HEK293 (cell line): ENCODE results near the gene SMIM44.

Experiments used
- CTCF ChIA-PET: fragments of 350-600 bp; formaldehyde crosslinking; extraction: SDS; loops from one replicate; lab custom pipeline; 2021; ENCODE audit warnings: antibody characterized with exemption; lab: Yijun Ruan, JAX
- POLR2A ChIA-PET: fragments of 300-600 bp; formaldehyde crosslinking; extraction: SDS; loops from one replicate; lab custom pipeline; 2020; ENCODE audit warnings: antibody characterized with exemption, inconsistent platforms; lab: Yijun Ruan, JAX
- H3K27ac ChIP-seq: fragments of 200-500 bp; sonication (Bioruptor generic); 2 replicates; pipeline ENCODE4 v1.5.1; 2014; ENCODE audit warnings: low read depth, low read length, control low read depth, inconsistent platforms; ENCODE audit errors: extremely low read depth
- H3K36me3 ChIP-seq, 2 experiments: fragments of 200-500 bp in 1 of 2; sonication (Bioruptor generic) in 1 of 2; 1 replicate in 1 of 2; 2 replicates in 1 of 2; pipeline ENCODE4 v1.5.1; 2014 to 2017; ENCODE audit warnings: inconsistent platforms in 2 of 2, low read length in 2 of 2; ENCODE audit not compliant: control insufficient read depth in 2 of 2, insufficient read depth in 1 of 2
- H3K4me1 ChIP-seq: fragments of 200-500 bp; sonication (Bioruptor generic); 2 replicates; pipeline ENCODE4 v1.5.1; 2014; ENCODE audit warnings: mild to moderate bottlenecking, low read length, inconsistent platforms; ENCODE audit not compliant: control insufficient read depth, insufficient read depth
- H3K4me3 ChIP-seq: 2 replicates; pipeline ENCODE4 v1.5.1; 2011; ENCODE audit warnings: low read depth, mild to moderate bottlenecking, control low read depth, low read length, moderate library complexity
- H3K9me3 ChIP-seq: fragments of 200-500 bp; sonication (Bioruptor generic); 2 replicates; pipeline ENCODE4 v1.5.1; 2014; ENCODE audit warnings: low read depth, low read length, inconsistent platforms; ENCODE audit not compliant: control insufficient read depth, insufficient read depth
- GLIS2 ChIP-seq: fragments of 450-650 bp; formaldehyde crosslinking; IDR thresholded peaks from 2 replicates; pipeline ENCODE4 v1.5.1; 2016; ENCODE audit warnings: missing biosample characterization, missing genetic modification characterization
- HOXD13 ChIP-seq: sonication (generic); formaldehyde crosslinking; IDR thresholded peaks from 2 replicates; pipeline ENCODE4 v1.8.0; 2022; ENCODE audit warnings: missing genetic modification reagents, borderline replicate concordance
- KLF1 ChIP-seq: fragments of 450-650 bp; formaldehyde crosslinking; IDR thresholded peaks from 2 replicates; pipeline ENCODE4 v1.5.1; 2016; ENCODE audit warnings: missing biosample characterization, missing genetic modification characterization
- MYNN ChIP-seq: fragments of 450-650 bp; formaldehyde crosslinking; IDR thresholded peaks from 2 replicates; pipeline ENCODE4 v1.5.1; 2016; ENCODE audit warnings: missing biosample characterization, missing genetic modification characterization, borderline replicate concordance
- OSR2 ChIP-seq: fragments of 450-650 bp; formaldehyde crosslinking; IDR thresholded peaks from 2 replicates; pipeline ENCODE4 v1.5.1; 2016; ENCODE audit warnings: missing biosample characterization, missing genetic modification characterization
- OVOL3 ChIP-seq: fragments of 450-650 bp; formaldehyde crosslinking; IDR thresholded peaks from 2 replicates; pipeline ENCODE4 v1.5.1; 2016; ENCODE audit warnings: missing biosample characterization, missing genetic modification characterization
- ZEB2 ChIP-seq: fragments of 450-650 bp; formaldehyde crosslinking; IDR thresholded peaks from 2 replicates; pipeline ENCODE4 v1.5.1; 2016; ENCODE audit warnings: missing biosample characterization, missing genetic modification characterization
- ZNF146 ChIP-seq: fragments of 450-650 bp; formaldehyde crosslinking; IDR thresholded peaks from 2 replicates; pipeline ENCODE4 v1.5.1; 2016; ENCODE audit warnings: missing biosample characterization, missing genetic modification characterization
- ZNF202 ChIP-seq: fragments of 450-650 bp; formaldehyde crosslinking; IDR thresholded peaks from 2 replicates; pipeline ENCODE4 v1.5.1; 2016; ENCODE audit warnings: missing biosample characterization, missing genetic modification characterization, borderline replicate concordance
- ZNF510 ChIP-seq: fragments of 450-650 bp; formaldehyde crosslinking; IDR thresholded peaks from 2 replicates; pipeline ENCODE4 v1.5.1; 2018; ENCODE audit warnings: mild to moderate bottlenecking, missing genetic modification characterization, missing biosample characterization; ENCODE audit not compliant: insufficient replicate concordance
- ZNF571 ChIP-seq: fragments of 450-650 bp; formaldehyde crosslinking; IDR thresholded peaks from 2 replicates; pipeline ENCODE4 v1.5.0; 2017; ENCODE audit warnings: missing biosample characterization, missing genetic modification characterization
- ZNF600 ChIP-seq: fragments of 450-650 bp; formaldehyde crosslinking; IDR thresholded peaks from 2 replicates; pipeline ENCODE4 v1.5.1; 2016; ENCODE audit warnings: missing biosample characterization, missing genetic modification characterization
- ZNF837 ChIP-seq: fragments of 450-650 bp; formaldehyde crosslinking; IDR thresholded peaks from 2 replicates; pipeline ENCODE4 v1.5.1; 2016; ENCODE audit warnings: missing biosample characterization, missing genetic modification characterization
- TF ChIP-seq, protein P1 (sequence below): fragments of 450-650 bp; formaldehyde crosslinking; IDR thresholded peaks from 2 replicates; pipeline ENCODE4 v1.5.1; 2016; ENCODE audit warnings: missing biosample characterization, missing genetic modification characterization
- TF ChIP-seq, protein P2 (sequence below): IDR thresholded peaks from 2 replicates; pipeline ENCODE4 v1.6.1; 2011; ENCODE audit warnings: mild to moderate bottlenecking, low read depth, low read length, borderline replicate concordance
- TF ChIP-seq, protein P3 (sequence below): fragments of 450-650 bp; formaldehyde crosslinking; IDR thresholded peaks from 2 replicates; pipeline ENCODE4 v1.5.1; 2016; ENCODE audit warnings: missing biosample characterization, missing genetic modification characterization, low read depth
- TF ChIP-seq, protein P4 (sequence below): fragments of 450-650 bp; formaldehyde crosslinking; IDR thresholded peaks from 2 replicates; pipeline ENCODE4 v1.5.1; 2016; ENCODE audit warnings: missing biosample characterization, missing genetic modification characterization

SMIM44 gene

DNA sequence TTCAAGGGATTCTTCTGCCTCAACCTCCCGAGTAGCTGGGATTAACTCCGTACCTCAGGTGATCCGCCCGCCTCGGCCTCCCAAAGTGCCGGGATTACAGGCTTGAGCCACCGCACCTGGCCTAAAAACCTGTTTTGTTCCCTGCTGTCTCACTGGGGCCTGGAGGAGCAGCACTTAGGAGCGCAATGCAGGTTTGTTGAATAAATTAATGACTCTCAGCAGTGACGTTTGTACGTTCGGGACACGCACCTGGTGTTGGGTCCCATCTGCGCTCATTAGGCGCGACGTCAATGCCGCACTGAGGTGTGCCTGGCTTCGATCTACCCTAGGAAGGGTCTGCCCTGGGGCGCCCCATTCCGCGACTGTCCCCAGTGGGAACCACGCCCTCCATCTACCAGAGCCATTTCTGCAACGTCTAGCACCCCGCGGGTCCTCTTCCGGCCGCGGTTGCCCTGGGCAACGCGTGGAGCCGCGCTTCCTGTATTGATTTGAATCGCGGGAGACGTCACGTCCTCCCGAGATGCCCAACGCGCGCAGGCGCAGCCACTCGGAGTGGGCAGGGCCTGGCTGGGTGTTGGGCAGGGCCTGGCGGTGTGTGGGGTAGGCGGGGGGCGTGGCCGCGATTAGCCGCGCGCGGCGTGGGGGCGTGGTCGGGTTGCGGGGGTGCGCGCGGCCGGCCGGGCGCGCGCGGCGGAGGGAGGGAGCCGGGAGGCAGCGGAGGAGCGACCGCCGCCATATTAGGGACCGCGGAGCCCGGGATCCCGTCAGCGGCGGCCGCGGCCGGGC is 22.6 kb upstream of the SMIM44 start, which contains the start of gene FZR1 (continued):
- TF ChIP-seq, protein P1, sequence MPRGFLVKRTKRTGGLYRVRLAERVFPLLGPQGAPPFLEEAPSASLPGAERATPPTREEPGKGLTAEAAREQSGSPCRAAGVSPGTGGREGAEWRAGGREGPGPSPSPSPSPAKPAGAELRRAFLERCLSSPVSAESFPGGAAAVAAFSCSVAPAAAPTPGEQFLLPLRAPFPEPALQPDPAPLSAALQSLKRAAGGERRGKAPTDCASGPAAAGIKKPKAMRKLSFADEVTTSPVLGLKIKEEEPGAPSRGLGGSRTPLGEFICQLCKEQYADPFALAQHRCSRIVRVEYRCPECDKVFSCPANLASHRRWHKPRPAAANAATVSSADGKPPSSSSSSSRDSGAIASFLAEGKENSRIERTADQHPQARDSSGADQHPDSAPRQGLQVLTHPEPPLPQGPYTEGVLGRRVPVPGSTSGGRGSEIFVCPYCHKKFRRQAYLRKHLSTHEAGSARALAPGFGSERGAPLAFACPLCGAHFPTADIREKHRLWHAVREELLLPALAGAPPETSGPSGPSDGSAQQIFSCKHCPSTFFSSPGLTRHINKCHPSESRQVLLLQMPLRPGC (tag by site-specific recombination): no peak
- no peak for TF ChIP-seq ZNF837 (tag by site-specific recombination)
- TF ChIP-seq, protein P2, sequence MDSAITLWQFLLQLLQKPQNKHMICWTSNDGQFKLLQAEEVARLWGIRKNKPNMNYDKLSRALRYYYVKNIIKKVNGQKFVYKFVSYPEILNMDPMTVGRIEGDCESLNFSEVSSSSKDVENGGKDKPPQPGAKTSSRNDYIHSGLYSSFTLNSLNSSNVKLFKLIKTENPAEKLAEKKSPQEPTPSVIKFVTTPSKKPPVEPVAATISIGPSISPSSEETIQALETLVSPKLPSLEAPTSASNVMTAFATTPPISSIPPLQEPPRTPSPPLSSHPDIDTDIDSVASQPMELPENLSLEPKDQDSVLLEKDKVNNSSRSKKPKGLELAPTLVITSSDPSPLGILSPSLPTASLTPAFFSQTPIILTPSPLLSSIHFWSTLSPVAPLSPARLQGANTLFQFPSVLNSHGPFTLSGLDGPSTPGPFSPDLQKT: no peak; the same call in 1 of the 2 replicates
- TF ChIP-seq HOXD13 (CRISPR knock-in tag): no peak
- no peak for TF ChIP-seq OVOL3 (tag by site-specific recombination)
- TF ChIP-seq KLF1 (tag by site-specific recombination): peak; percentile 77
- TF ChIP-seq ZNF510: no peak
- peak; percentile 52; the same call in 1 of the 2 replicates for TF ChIP-seq ZNF600
- TF ChIP-seq, protein P3, sequence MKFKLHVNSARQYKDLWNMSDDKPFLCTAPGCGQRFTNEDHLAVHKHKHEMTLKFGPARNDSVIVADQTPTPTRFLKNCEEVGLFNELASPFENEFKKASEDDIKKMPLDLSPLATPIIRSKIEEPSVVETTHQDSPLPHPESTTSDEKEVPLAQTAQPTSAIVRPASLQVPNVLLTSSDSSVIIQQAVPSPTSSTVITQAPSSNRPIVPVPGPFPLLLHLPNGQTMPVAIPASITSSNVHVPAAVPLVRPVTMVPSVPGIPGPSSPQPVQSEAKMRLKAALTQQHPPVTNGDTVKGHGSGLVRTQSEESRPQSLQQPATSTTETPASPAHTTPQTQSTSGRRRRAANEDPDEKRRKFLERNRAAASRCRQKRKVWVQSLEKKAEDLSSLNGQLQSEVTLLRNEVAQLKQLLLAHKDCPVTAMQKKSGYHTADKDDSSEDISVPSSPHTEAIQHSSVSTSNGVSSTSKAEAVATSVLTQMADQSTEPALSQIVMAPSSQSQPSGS (tag by site-specific recombination): peak; percentile 28; the same call in 1 of the 2 replicates
- TF ChIP-seq ZNF571: no peak

DNA sequence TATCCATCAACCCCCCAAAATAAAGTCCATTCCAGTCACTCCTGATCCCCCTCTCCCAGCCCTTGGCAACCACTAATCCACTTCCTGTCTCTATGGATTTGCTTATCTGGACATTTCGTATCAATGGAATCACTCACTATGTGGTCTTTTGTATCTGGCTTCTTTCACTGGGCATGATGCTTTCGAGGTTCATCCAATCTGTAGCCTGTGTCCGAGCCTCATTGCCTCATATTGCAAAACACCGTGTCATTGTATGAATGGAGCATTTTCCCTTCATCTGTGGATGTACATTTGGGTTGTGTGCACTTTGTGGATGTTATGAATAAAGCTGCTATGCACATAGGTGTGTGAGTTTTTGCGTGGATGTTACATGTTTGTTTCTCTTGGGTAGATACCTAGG is 21.5 kb upstream of the SMIM44 start:
- Histone ChIP-seq H3K36me3 (peaks cover 5 to 15% of the 10 kb centered on the region in 2 experiments; a peak in 2 of 3 replicates), H3K27ac (no peak overlapping the region), H3K9me3 (no peaks in the 10 kb centered on the region), H3K4me3 (no peak overlapping the region), H3K4me1 (peaks cover 3% of the 10 kb centered on the region)
- CTCF ChIA-PET: interaction anchor here (0.6 to 1.3 kb wide), 2 partner anchors 13 to 21 kb away, joined by 5 to 6 read pairs; partner anchors contain the start of gene SMIM44
- POLR2A ChIA-PET: no interaction called here
- no peak for TF ChIP-seq GLIS2 (tag by site-specific recombination)
- TF ChIP-seq ZNF202 (tag by site-specific recombination): no peak
- TF ChIP-seq, protein P4, sequence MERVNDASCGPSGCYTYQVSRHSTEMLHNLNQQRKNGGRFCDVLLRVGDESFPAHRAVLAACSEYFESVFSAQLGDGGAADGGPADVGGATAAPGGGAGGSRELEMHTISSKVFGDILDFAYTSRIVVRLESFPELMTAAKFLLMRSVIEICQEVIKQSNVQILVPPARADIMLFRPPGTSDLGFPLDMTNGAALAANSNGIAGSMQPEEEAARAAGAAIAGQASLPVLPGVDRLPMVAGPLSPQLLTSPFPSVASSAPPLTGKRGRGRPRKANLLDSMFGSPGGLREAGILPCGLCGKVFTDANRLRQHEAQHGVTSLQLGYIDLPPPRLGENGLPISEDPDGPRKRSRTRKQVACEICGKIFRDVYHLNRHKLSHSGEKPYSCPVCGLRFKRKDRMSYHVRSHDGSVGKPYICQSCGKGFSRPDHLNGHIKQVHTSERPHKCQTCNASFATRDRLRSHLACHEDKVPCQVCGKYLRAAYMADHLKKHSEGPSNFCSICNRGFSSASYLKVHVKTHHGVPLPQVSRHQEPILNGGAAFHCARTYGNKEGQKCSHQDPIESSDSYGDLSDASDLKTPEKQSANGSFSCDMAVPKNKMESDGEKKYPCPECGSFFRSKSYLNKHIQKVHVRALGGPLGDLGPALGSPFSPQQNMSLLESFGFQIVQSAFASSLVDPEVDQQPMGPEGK: no peak
- TF ChIP-seq ZNF837 (tag by site-specific recombination): no peak
- TF ChIP-seq ZNF146: no peak
- no peak for TF ChIP-seq OSR2 (tag by site-specific recombination)
- TF ChIP-seq MYNN (tag by site-specific recombination): no peak
- no peak for TF ChIP-seq ZEB2
